NCI-H2196 (cell line): Measurements from ENCODE around the gene RICTOR.

Experiments
- DNase-seq: peaks from one replicate; lab custom pipeline; 2025; ENCODE audit not compliant: unreplicated experiment; lab: John Stamatoyannopoulos, UW

RICTOR gene

GRCh38 chr5:39074017-39074814 lies at the start of gene RICTOR:
TSS of gene RICTOR (minus strand) at chr5:39074399. CDS start at chr5:39074377, 22 bp downstream.
- peak; percentile 96 for DNase-seq

- no peak for DNase-seq
These were observed 47.7 kb upstream of the RICTOR start for GRCh38 chr5:39121922-39122321.

- DNase-seq, result no peak
These were observed 47.1 kb upstream of the RICTOR start for GRCh38 chr5:39121315-39121714.

GRCh38 chr5:39120052-39120420 lies 45.8 kb upstream of the RICTOR start:
- DNase-seq, result no peak

GRCh38 chr5:39119404-39120051 lies 45.3 kb upstream of the RICTOR start:
- DNase-seq, result no peak

GRCh38 chr5:39118638-39119037 lies 44.4 kb upstream of the RICTOR start:
- no peak for DNase-seq

- DNase-seq, result no peak
These were observed 43.2 kb upstream of the RICTOR start for GRCh38 chr5:39117401-39117800.

- DNase-seq, result no peak
These were observed 42.4 kb upstream of the RICTOR start for GRCh38 chr5:39116344-39117170.

- no peak for DNase-seq
These were observed 41.6 kb upstream of the RICTOR start for GRCh38 chr5:39115644-39116343.

- DNase-seq, result no peak
These were observed 40.0 kb upstream of the RICTOR start for GRCh38 chr5:39114155-39114554.

- no peak for DNase-seq
These were observed 39.3 kb upstream of the RICTOR start for GRCh38 chr5:39113354-39113953.

- no peak for DNase-seq
These were observed 35.4 kb upstream of the RICTOR start for GRCh38 chr5:39109606-39110005.

GRCh38 chr5:39108987-39109386 lies 34.8 kb upstream of the RICTOR start:
- DNase-seq, result no peak

GRCh38 chr5:39107350-39107749 lies 33.2 kb upstream of the RICTOR start:
- DNase-seq, result no peak

- no peak for DNase-seq
These were observed 32.1 kb upstream of the RICTOR start for GRCh38 chr5:39106322-39106721.

GRCh38 chr5:39104221-39104620 lies 30.0 kb upstream of the RICTOR start:
- DNase-seq, result no peak

- no peak for DNase-seq
These were observed 28.5 kb upstream of the RICTOR start for GRCh38 chr5:39102684-39103155.

- peak; percentile 13 for DNase-seq
These were observed 26.7 kb upstream of the RICTOR start for GRCh38 chr5:39100851-39101396.

- DNase-seq, result no peak
These were observed 26.2 kb upstream of the RICTOR start for GRCh38 chr5:39100301-39100850.

- DNase-seq, result no peak
These were observed 25.6 kb upstream of the RICTOR start for GRCh38 chr5:39099831-39100230.
